CD4-positive, alpha-beta T cell (primary cell): ENCODE results near the gene TBC1D14. TPM values are rescaled to one million over a fixed set of nuclear protein-coding genes. Genes with fewer than 3 reads are reported as not detected.

Experiments used
- ATAC-seq: fragments of 200-7000 bp; cut with Tn5 transposase; one replicate; pipeline ENCODE4 v1.10.0; 2022; ENCODE audit warnings: mild to moderate bottlenecking; ENCODE audit not compliant: poor library complexity
- CTCF ChIA-PET: fragments of 350-600 bp; sonication (Branson Sonifier 250); formaldehyde crosslinking; loops from one replicate; lab custom pipeline; 2021; ENCODE audit warnings: antibody characterized with exemption, inconsistent platforms; lab: Charles Lee
- POLR2A ChIA-PET: fragments of 350-600 bp; sonication (Branson Sonifier 250); formaldehyde crosslinking; loops from one replicate; lab custom pipeline; 2021; ENCODE audit warnings: antibody characterized with exemption, inconsistent platforms; lab: Charles Lee
- DNase-seq, 14 experiments: peaks; one replicate each; pipeline ENCODE4 v3.0.0-alpha.2; 2013 to 2020; ENCODE audit warnings: mixed read lengths in 2 of 14
- H3K27ac ChIP-seq, 2 donors: one replicate each; pipeline versions ENCODE4 v1.5.1 to v1.7.0; 2013; ENCODE audit warnings: low read length in 2 of 2, low read depth in 1 of 2, mild to moderate bottlenecking in 1 of 2
- H3K27me3 ChIP-seq, 2 experiments: 1 replicate in 1 of 2; 2 replicates in 1 of 2; pipeline versions ENCODE4 v1.6.1 to v1.7.0; 2013; ENCODE audit warnings: low read length in 2 of 2, control low read depth in 1 of 2, mild to moderate bottlenecking in 1 of 2, moderate library complexity in 1 of 2; ENCODE audit not compliant: insufficient read depth in 2 of 2, control insufficient read depth in 1 of 2
- H3K36me3 ChIP-seq: one replicate; pipeline ENCODE4 v1.6.1; 2013; ENCODE audit warnings: low read length, control low read depth; ENCODE audit not compliant: insufficient read depth
- H3K4me1 ChIP-seq: one replicate; pipeline ENCODE4 v1.6.1; 2013; ENCODE audit warnings: low read length, control low read depth; ENCODE audit not compliant: insufficient read depth
- H3K4me3 ChIP-seq: one replicate; pipeline ENCODE4 v1.5.1; 2013; ENCODE audit warnings: mild to moderate bottlenecking, low read length, moderate library complexity
- H3K9me3 ChIP-seq, 2 experiments: 1 replicate in 1 of 2; 2 replicates in 1 of 2; pipeline versions ENCODE4 v1.6.1 to v1.7.0; 2013; ENCODE audit warnings: low read length in 2 of 2, mild to moderate bottlenecking in 2 of 2, control low read depth in 1 of 2, moderate library complexity in 1 of 2; ENCODE audit not compliant: control insufficient read depth in 1 of 2, insufficient read depth in 1 of 2
- H3K27ac Mint-ChIP-seq: one replicate; pipeline ENCODE4 v1.8.0; 2020; ENCODE audit warnings: mixed read lengths
- H3K27me3 Mint-ChIP-seq: one replicate; pipeline ENCODE4 v1.8.0; 2021; ENCODE audit warnings: mixed read lengths
- H3K36me3 Mint-ChIP-seq: one replicate; pipeline ENCODE4 v1.8.0; 2021; ENCODE audit warnings: low read depth, mixed read lengths
- H3K4me1 Mint-ChIP-seq: one replicate; pipeline ENCODE4 v1.8.0; 2021; ENCODE audit warnings: low read depth, mixed read lengths
- H3K4me3 Mint-ChIP-seq: one replicate; pipeline ENCODE4 v1.8.0; 2020; ENCODE audit warnings: mild to moderate bottlenecking, mixed read lengths
- H3K9me3 Mint-ChIP-seq: one replicate; pipeline ENCODE4 v1.8.0; 2020; ENCODE audit warnings: mixed read lengths
- CTCF ChIP-seq: fragments of 200-600 bp; IDR thresholded peaks from one replicate; pipeline ENCODE4 v1.8.0; 2022; ENCODE audit warnings: antibody characterized with exemption, mild to moderate bottlenecking
- intact Hi-C, 2 experiments: fragments of 100-400 bp; cut with DNase I in 1 of 2; cut with micrococcal nuclease in 1 of 2; formaldehyde crosslinking; loops; one replicate each; pipeline versions ENCODE4 v1.15.1 to v1.9.0; 2023 to 2025; cut with DNase I, micrococcal nuclease
- total RNA-seq, 174 experiments: library from RNA in 2 of 174; stranded (reverse) in 2 of 174; gene quantifications; one replicate each; pipeline ENCODE4 v1.2.3 and lab custom pipeline; 2021 to 2026

The TBC1D14 gene
- total RNA-seq, 2 experiments from 2014 or later, result 31.2 to 34.1 TPM

- H3K36me3 ChIP-seq, result peaks cover 21% of the 10 kb centered on the region
- Mint-ChIP-seq H3K36me3 (peaks cover 44% of the 10 kb centered on the region), H3K4me3 (no peak overlapping the region), H3K27me3 (no peaks in the 10 kb centered on the region), H3K4me1 (peaks cover 75% of the 10 kb centered on the region), H3K27ac (peak overlapping the region; percentile 51), H3K9me3 (no peaks in the 10 kb centered on the region)
- intact Hi-C loops, result no loop called here
- POLR2A ChIA-PET, result no interaction called here
- H3K4me1 ChIP-seq, result peaks cover 84% of the 10 kb centered on the region
- ATAC-seq (no peak), DNase-seq (no peak)
- no peak overlapping the region for H3K27ac ChIP-seq
- no peaks in the 10 kb centered on the region for H3K9me3 ChIP-seq
- CTCF ChIA-PET, result no interaction called here
- no peaks in the 10 kb centered on the region for H3K27me3 ChIP-seq
- H3K4me3 ChIP-seq, result no peak overlapping the region
- TF ChIP-seq CTCF, result no peak
These were observed 13.9 kb downstream of the TBC1D14 start for GRCh38 chr4:6923507-6923906.

- no peaks in the 10 kb centered on the region for H3K27me3 Mint-ChIP-seq
- Histone ChIP-seq H3K4me3 (no peak overlapping the region), H3K4me1 (peaks cover 84% of the 10 kb centered on the region), H3K9me3 (no peaks in the 10 kb centered on the region), H3K36me3 (peaks cover 21% of the 10 kb centered on the region), H3K27ac (no peak overlapping the region), H3K27me3 (no peaks in the 10 kb centered on the region)
- peaks cover 49% of the 10 kb centered on the region for H3K36me3 Mint-ChIP-seq
- peaks cover 77% of the 10 kb centered on the region for H3K4me1 Mint-ChIP-seq
- no peaks in the 10 kb centered on the region for H3K9me3 Mint-ChIP-seq
- DNase-seq (no peak), ATAC-seq (no peak)
- H3K27ac Mint-ChIP-seq, result peak overlapping the region; percentile 51
- TF ChIP-seq CTCF, result no peak
- ChIA-PET CTCF (no interaction called here), POLR2A (no interaction called here)
- peak overlapping the region; percentile 18 for H3K4me3 Mint-ChIP-seq
- intact Hi-C loops, result no loop called here
These were observed 14.7 kb downstream of the TBC1D14 start for GRCh38 chr4:6924361-6924779.

DNA sequence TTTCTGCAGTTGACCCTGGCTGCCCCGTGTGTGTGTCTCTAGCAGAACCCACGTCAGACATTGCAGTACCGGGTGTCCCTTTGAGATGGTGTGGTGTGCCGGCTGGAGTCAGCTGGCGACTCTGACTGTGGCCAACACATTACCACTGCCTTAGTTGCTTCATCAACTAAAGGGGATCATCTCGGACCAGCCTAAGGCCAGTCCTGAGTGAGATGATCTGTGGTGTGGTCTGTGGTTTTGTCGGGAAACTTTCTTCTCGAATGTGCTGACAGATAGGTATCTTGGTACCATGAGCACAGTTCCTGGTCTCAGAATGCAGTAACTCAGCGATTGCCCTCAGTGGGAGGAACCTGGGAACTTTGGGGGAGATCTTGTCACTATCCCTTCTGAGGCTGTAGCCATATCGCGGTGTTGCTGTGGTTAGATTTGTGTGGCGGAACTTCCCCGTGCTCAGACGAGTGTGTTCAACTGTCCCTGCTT, 15.8 kb downstream of the TBC1D14 start:
- H3K27me3 Mint-ChIP-seq, result no peaks in the 10 kb centered on the region
- CTCF ChIA-PET, result interaction anchor here (1.3 to 1.7 kb wide), 2 partner anchors 10 to 117 kb away, joined by 4 read pairs; partner anchors contain the start of gene TADA2B
- H3K27ac Mint-ChIP-seq, result peak overlapping the region; percentile 92
- Histone ChIP-seq H3K27ac (peak overlapping the region in 1 of 2 donors; percentile 25), H3K4me3 (no peak overlapping the region), H3K36me3 (peaks cover 21% of the 10 kb centered on the region), H3K9me3 (no peaks in the 10 kb centered on the region), H3K27me3 (no peaks in the 10 kb centered on the region), H3K4me1 (peaks cover 84% of the 10 kb centered on the region)
- ATAC-seq (no peak), DNase-seq (peak in 3 of 14 experiments; percentile 17 to 64 (median 59))
- H3K9me3 Mint-ChIP-seq, result no peaks in the 10 kb centered on the region
- H3K36me3 Mint-ChIP-seq, result peaks cover 49% of the 10 kb centered on the region
- peaks cover 79% of the 10 kb centered on the region for H3K4me1 Mint-ChIP-seq
- H3K4me3 Mint-ChIP-seq, result peak overlapping the region; percentile 66
- POLR2A ChIA-PET, result interaction anchor here (2.4 to 4.9 kb wide), 3 partner anchors 14 to 17 kb away, joined by 15 to 50 read pairs (median 18); partner anchors contain the start of gene TBC1D14
- no peak for TF ChIP-seq CTCF
- intact Hi-C loops, result loop anchor here in 1 of 2 experiments (1.0 kb wide), 1 partner anchor 17 kb away; no protein-coding TSS in a partner anchor
